ENCODE results near the gene FANCC. TPM values are rescaled to one million over a fixed set of nuclear protein-coding genes. Genes with fewer than 3 reads are reported as not detected.

Gene FANCC
- total and polyA plus RNA-seq, 2 of the 4 experiments (the other 2 are of a cell fraction), result 4.7 to 6.3 TPM

- in situ Hi-C loops (cut with MboI; ENCODE audit: low sequenced_read_pairs) (no loop called here), dilution Hi-C loops (cut with HindIII; ENCODE audit: low sequenced_read_pairs, unreplicated experiment) (no loop called here), intact Hi-C loops (cut with micrococcal nuclease) (no loop called here)
- Histone ChIP-seq H3K4me1 (ENCODE audit: control insufficient read depth, insufficient read depth, low read length) (peaks cover 10% of the 10 kb centered on the region), H3K4me2 (ENCODE audit: low read depth, low read length) (no peak overlapping the region), H3K36me3 (ENCODE audit: control insufficient read depth, insufficient read depth, low read length) (peaks cover 33% of the 10 kb centered on the region), H2BK15ac (ENCODE audit: low read depth, low read length) (no peak overlapping the region), H3K4me3 (ENCODE audit: insufficient read depth, low read depth, low read length) (no peak overlapping the region), H3K4ac (ENCODE audit: low read depth, low read length) (no peak overlapping the region), H4K8ac (ENCODE audit: low read depth in 2 of 2, low read length in 2 of 2) (no peak overlapping the region), H3K14ac (replicated peaks; ENCODE audit: low read depth, low read length) (no peak overlapping the region), H2AFZ (replicated peaks; ENCODE audit: low read length, poor library complexity) (no peak overlapping the region), H2BK5ac (ENCODE audit: low read depth, low read length, poor library complexity, severe bottlenecking) (no peak overlapping the region), H2BK20ac (ENCODE audit: low read depth, low read length) (no peak overlapping the region), H3K27me3 (ENCODE audit: control insufficient read depth, insufficient read depth, low read length) (no peaks in the 10 kb centered on the region), H4K91ac (ENCODE audit: insufficient read depth, low read depth, low read length) (no peak overlapping the region), H3K27ac (ENCODE audit: insufficient read depth, low read length) (no peak overlapping the region), H3K23ac (ENCODE audit: low read depth, low read length) (no peak overlapping the region), H4K20me1 (ENCODE audit: insufficient read depth, low read length) (0 out of 2 replicates have a peak, but pooled peaks cover 3% of the 10 kb centered on the region), H4K5ac (ENCODE audit: low read depth, low read length) (no peak overlapping the region), H3K18ac (ENCODE audit: low read depth, low read length) (no peak overlapping the region), H3K9me1 (ENCODE audit: insufficient read depth, low read length) (peaks cover 18% of the 10 kb centered on the region), H2AK5ac (ENCODE audit: low read depth, low read length) (no peak overlapping the region), H2BK120ac (ENCODE audit: low read depth, low read length) (no peak overlapping the region), H3K56ac (ENCODE audit: extremely low read depth, insufficient read depth, low read length) (no peak overlapping the region), H3K9me3 (ENCODE audit: control insufficient read depth, insufficient read depth, low read length) (no peaks in the 10 kb centered on the region), H3K79me1 (ENCODE audit: low read depth in 1 of 2, low read length in 2 of 2) (peaks cover 3 to 32% of the 10 kb centered on the region in 2 experiments), H3K9ac (ENCODE audit: low read depth, low read length) (no peak overlapping the region), H2AK9ac (replicated peaks; ENCODE audit: low read depth, low read length, poor library complexity) (peak overlapping the region; percentile 35)
- no peak for DNase-seq
- BruUV-seq (replicated peaks), result no TSS peak
- WGBS, 2 experiments (ENCODE audit: extremely low coverage in 2 of 2, insufficient read length in 1 of 2), result 94% methylated on average over 8 of the region's 20 CpGs; no CpG with 5 or more reads in 1 of the 2 experiments
- ATAC-seq (ENCODE audit: low read depth), result no peak
- ChIA-PET POLR2A (ENCODE audit: unreplicated experiment) (no interaction called here), CTCF (no interaction called here)
- TF ChIP-seq CEBPB (IDR thresholded peaks at IDR 0.05; ENCODE audit: low read depth, low read length), result no peak
Observed at GRCh38 chr9:95103871-95104580, 213.5 kb downstream of the FANCC start.

All from IMR-90 (cell line).